ENCODE results near the gene OR7A5.
"Not testable (repeated sequence)": the region's sequence is repeated elsewhere in the genome, so short reads cannot be mapped to it uniquely, and the experiment has no call there.

OR7A5 gene

DNA sequence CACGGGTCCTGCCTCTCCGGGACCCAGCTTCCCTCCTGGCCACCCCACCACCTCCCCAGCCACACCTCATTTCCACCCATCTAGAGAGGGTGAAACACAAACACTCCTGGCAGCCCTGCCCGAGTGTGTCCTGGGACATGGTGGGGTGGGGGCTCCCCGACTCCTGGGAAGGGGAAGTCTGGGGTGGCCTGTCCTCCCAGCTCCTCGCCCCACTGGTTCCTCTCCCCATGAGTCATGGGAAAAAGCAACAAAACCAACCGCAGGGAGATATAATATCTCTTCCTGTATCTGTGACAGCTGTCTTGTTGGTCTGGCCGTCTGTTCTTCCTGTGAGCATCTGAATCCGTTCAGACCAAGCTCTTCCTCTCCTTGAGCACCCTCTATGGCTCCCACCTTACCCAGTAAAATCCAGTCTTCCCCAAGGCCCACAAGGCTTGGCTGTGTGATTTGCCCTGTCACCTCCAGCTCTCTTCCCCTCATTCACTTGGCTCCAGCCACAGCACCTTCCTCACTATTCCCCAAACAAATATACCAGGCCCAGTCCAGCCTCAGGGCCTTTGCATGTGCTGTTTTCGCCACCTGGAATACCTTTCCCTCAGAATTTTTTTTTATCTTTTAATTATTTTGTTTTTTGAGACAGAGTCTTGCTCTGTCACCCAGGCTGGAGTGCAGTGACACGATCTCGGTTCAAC is 49.7 kb downstream of the OR7A5 start:
- DNase-seq (ENCODE audit: low read depth in 2 of 2) = not testable (repeated sequence)

DNA sequence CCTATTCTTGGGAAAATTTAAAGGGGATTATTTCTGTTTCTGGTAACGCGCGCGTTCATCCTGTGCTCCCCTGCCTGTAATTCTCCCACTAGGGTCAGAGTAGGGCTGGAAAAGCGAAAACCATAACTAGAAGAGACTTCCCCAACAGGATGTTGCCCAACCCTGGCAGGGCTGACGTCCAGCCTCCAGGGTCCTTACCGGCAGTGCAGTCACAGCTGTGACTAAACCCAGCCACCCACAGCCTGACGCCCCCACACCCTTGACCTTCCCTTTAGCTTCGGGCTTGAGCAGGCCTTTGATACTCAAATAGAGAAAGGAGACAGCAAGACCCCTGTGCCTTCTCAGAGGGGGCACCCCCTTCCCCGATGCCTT is 50.3 kb downstream of the OR7A5 start:
- not testable (repeated sequence) for DNase-seq (ENCODE audit: low read depth in 2 of 2)

- DNase-seq (ENCODE audit: low read depth in 2 of 2) = not testable (repeated sequence)
These were observed 51.5 kb downstream of the OR7A5 start for GRCh38 chr19:14783410-14783998.

GRCh38 chr19:14782626-14783409 is 52.2 kb downstream of the OR7A5 start:
- DNase-seq (ENCODE audit: low read depth in 2 of 2) = no peak

GRCh38 chr19:14781713-14782536 is 53.1 kb downstream of the OR7A5 start:
- DNase-seq (ENCODE audit: low read depth in 2 of 2) = not testable (repeated sequence)

DNA sequence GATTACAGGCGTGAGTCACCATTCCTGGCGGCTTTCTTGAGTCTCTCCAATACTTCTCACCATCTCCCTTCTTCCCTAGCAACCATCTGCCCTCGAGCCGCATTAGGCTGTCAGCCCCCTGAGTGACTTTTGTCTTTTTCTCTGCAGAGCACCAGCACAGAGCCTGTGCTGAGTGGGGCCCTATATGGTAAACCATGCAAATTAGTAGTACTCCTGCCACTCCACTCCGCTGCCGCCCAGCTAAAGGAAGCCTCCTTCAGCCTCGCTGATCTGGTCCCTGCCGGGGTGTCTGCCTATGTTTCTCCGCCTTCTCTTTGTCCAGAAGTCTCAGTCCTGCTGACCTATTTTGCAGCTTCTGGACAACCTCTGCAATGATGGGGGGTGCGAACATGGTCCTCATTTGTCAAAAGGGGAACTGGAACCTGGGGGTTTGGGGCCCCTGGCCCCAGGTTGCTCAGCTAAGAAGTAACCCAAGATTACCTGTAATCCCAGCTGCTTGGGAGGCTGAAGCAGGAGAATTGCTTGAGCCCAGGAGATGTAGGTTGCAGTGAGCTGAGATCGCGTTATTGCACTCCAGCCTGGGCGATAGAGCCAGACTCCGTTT is 54.3 kb downstream of the OR7A5 start:
- DNase-seq (ENCODE audit: low read depth in 2 of 2) = not testable (repeated sequence)

- no peak for DNase-seq (ENCODE audit: low read depth in 2 of 2)
These were observed 55.8 kb downstream of the OR7A5 start for GRCh38 chr19:14779151-14779550.

- DNase-seq (ENCODE audit: low read depth in 2 of 2) = not testable (repeated sequence)
These were observed 56.7 kb downstream of the OR7A5 start, which contains the start of gene ADGRE2 for GRCh38 chr19:14778110-14778845. Gene ADGRE2, minus strand, starts transcription at chr19:14778560. Its CDS starts 1,804 bp downstream, at chr19:14776756.

DNA sequence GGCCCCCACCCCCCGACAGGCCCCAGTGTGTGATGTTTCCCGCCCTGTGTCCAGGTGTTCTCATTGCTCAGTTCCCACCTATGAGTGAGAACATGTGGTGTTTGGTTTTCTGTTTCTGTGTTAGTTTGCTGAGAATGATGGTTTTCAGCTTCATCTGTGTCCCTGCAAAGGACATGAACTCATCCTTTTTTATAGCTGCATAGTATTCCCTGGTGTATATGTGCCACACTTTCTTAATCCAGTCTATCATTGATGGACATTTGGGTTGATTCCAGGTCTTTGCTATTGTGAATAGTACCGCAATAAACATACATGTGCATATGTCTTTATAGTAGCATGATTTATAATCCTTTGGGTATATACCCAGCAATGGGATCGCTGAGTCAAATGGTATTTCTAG is 57.3 kb downstream of the OR7A5 start:
- DNase-seq (ENCODE audit: low read depth in 2 of 2) = not testable (repeated sequence)
